ES-I3 (cell line): Measurements from ENCODE around the gene FIZ1.

Source experiments
- H3K36me3 ChIP-seq: 2 replicates; pipeline ENCODE4 v1.6.1; 2013; ENCODE audit warnings: mild to moderate bottlenecking, low read length, control low read depth, moderate library complexity; ENCODE audit not compliant: insufficient read depth
- H3K4me1 ChIP-seq: 2 replicates; pipeline ENCODE4 v1.6.1; 2013; ENCODE audit warnings: mild to moderate bottlenecking, control low read depth, low read length; ENCODE audit not compliant: insufficient read depth
- H3K9ac ChIP-seq: 2 replicates; pipeline ENCODE4 v1.6.1; 2013; ENCODE audit warnings: low read depth, mild to moderate bottlenecking, low read length, moderate library complexity
- H3K9me3 ChIP-seq: 2 replicates; pipeline ENCODE4 v1.6.1; 2013; ENCODE audit warnings: mild to moderate bottlenecking, low read length, moderate library complexity; ENCODE audit not compliant: control insufficient read depth, insufficient read depth

The FIZ1 gene

GRCh38 chr19:55545443-55545842 is 53.9 kb downstream of the FIZ1 start, which contains the start of gene SBK3:
SBK3 (minus strand) TSS chr19:55545543; CDS start chr19:55545543, 0 bp downstream.
- Histone ChIP-seq H3K4me1 (peaks cover 29% of the 10 kb centered on the region; the same call in 1 of the 2 replicates), H3K36me3 (no peaks in the 10 kb centered on the region; the same call in 1 of the 2 replicates), H3K9ac (peak within 1 kb of the TSS; percentile 22; the same call in 1 of the 2 replicates), H3K9me3 (no peaks in the 10 kb centered on the region)

GRCh38 chr19:55544776-55545439 is 54.4 kb downstream of the FIZ1 start:
- Histone ChIP-seq H3K9me3 (no peaks in the 10 kb centered on the region), H3K9ac (no peak overlapping the region), H3K4me1 (peaks cover 29% of the 10 kb centered on the region; the same call in 1 of the 2 replicates), H3K36me3 (no peaks in the 10 kb centered on the region; the same call in 1 of the 2 replicates)

- H3K4me1 ChIP-seq, result peaks cover 29% of the 10 kb centered on the region; the same call in 1 of the 2 replicates
- H3K36me3 ChIP-seq, result no peaks in the 10 kb centered on the region; the same call in 1 of the 2 replicates
- no peaks in the 10 kb centered on the region for H3K9me3 ChIP-seq
- no peak overlapping the region for H3K9ac ChIP-seq
These were observed 55.3 kb downstream of the FIZ1 start for GRCh38 chr19:55544014-55544413.

- no peaks in the 10 kb centered on the region; the same call in 1 of the 2 replicates for H3K36me3 ChIP-seq
- no peaks in the 10 kb centered on the region for H3K9me3 ChIP-seq
- peaks cover 29% of the 10 kb centered on the region; the same call in 1 of the 2 replicates for H3K4me1 ChIP-seq
- no peak overlapping the region for H3K9ac ChIP-seq
These were observed 55.8 kb downstream of the FIZ1 start for GRCh38 chr19:55543567-55543966.

GRCh38 chr19:55542292-55542855 is 56.9 kb downstream of the FIZ1 start:
- Histone ChIP-seq H3K4me1 (peaks cover 26% of the 10 kb centered on the region; the same call in 1 of the 2 replicates), H3K9ac (no peak overlapping the region), H3K36me3 (no peaks in the 10 kb centered on the region; the same call in 1 of the 2 replicates), H3K9me3 (no peaks in the 10 kb centered on the region)
